SJCRH30 (cell line): Measurements from ENCODE around the gene FAM124A. TPM values are rescaled to one million over a fixed set of nuclear protein-coding genes. Genes with fewer than 3 reads are reported as not detected.
A peak's percentile ranks its signal among the peaks of the same experiment; 100 is the strongest.

Experiments used
- DNase-seq, 2 experiments: peaks; one replicate each; pipeline ENCODE4 v3.0.0-alpha.2; 2015 to 2020
- H3K27ac ChIP-seq: fragments of 250-450 bp; sonication (Bioruptor Pico); 2 replicates; pipeline ENCODE4 v1.5.1; 2020; ENCODE audit warnings: mild to moderate bottlenecking, moderate library complexity
- H3K27me3 ChIP-seq: fragments of 250-450 bp; sonication (Bioruptor Pico); 2 replicates; pipeline ENCODE4 v1.5.1; 2020; ENCODE audit warnings: mild to moderate bottlenecking, moderate library complexity
- H3K36me3 ChIP-seq: fragments of 250-450 bp; sonication (Bioruptor Pico); 2 replicates; pipeline ENCODE4 v1.5.1; 2020; ENCODE audit warnings: mild to moderate bottlenecking, moderate library complexity
- H3K4me1 ChIP-seq: fragments of 250-450 bp; sonication (Bioruptor Pico); 2 replicates; pipeline ENCODE4 v1.5.1; 2020; ENCODE audit warnings: mild to moderate bottlenecking, moderate library complexity
- H3K4me3 ChIP-seq: fragments of 250-450 bp; sonication (Bioruptor Pico); 2 replicates; pipeline ENCODE4 v1.5.1; 2020; ENCODE audit warnings: mild to moderate bottlenecking, moderate library complexity
- H3K9me3 ChIP-seq: fragments of 250-450 bp; sonication (Bioruptor Pico); replicated peaks from 2 replicates; pipeline ENCODE4 v1.5.1; 2020; ENCODE audit warnings: mild to moderate bottlenecking, moderate library complexity
- total RNA-seq: library from RNA; depleted of rRNA; stranded (reverse); fragments of >200 nt; shearing (Covaris generic); gene quantifications from 2 replicates; pipeline ENCODE4 v1.2.3, GENCODE V29; 2014

FAM124A gene
- total RNA-seq, 1 experiment from 2014 or later: 0.45 TPM

DNA sequence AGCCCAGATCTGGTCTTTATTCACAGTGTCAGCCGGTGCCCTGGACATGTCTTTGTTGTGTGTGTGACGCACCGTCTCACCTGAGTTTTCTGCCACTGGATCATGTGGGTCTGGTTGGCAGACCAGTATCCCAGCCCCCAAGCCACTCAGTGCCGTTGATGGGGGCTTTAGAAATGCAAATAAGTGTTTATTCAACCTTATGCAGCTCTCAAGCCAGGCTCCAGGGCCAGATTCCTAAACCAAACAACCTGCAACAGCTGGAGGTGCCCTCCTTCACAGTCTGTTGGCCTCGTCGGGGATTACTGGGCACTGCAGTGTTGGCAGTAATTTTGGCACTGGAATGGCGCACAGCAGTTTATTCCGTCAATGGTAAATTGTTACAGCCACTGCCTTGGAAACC, 21.6 kb downstream of the FAM124A start:
- Histone ChIP-seq H3K9me3 (no peaks in the 10 kb centered on the region), H3K27me3 (no peaks in the 10 kb centered on the region; the same call in 1 of the 2 replicates), H3K27ac (no peak overlapping the region), H3K4me3 (no peak overlapping the region), H3K36me3 (no peaks in the 10 kb centered on the region), H3K4me1 (no peaks in the 10 kb centered on the region)
- DNase-seq: no peak

DNA sequence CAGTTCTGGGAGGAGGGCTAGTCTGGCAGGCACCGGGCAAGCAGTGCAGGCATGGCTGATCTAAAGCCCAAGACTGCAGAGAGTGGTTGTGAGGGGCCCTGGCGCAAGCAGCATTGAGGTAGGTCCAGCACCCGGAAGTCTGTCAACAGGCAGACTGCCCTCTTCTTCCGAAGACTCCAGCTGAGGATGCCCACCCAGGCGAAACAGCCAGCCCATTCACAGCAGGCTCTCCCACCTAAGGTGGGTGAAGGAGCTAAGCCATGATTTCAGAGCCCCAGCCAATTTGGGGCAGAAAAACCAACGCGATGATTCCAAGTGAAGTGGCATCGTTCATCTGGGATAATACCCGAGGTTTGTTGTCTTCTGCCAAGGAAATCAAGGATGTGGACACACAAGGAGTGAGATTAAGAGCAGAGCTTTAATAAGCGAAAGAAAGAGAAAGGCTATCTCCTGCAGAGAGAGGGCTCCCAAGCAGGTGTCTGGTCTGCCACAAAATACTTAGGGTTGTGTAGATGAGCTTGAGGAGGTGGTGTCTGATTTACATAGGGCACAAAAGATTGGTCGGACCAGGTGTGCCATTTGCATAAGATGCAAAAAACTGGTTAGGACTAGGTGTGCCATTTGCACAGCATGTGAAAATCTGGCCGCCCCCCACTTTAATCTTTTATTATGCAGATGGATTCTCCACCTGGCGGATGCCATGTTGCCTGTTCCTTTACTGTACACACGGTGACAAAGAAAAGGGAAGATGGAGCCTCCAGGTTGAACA, 22.6 kb downstream of the FAM124A start:
- H3K36me3 ChIP-seq: no peaks in the 10 kb centered on the region
- H3K27me3 ChIP-seq: no peaks in the 10 kb centered on the region; the same call in 1 of the 2 replicates
- no peaks in the 10 kb centered on the region for H3K9me3 ChIP-seq
- no peak overlapping the region for H3K4me3 ChIP-seq
- H3K27ac ChIP-seq: no peak overlapping the region
- no peak for DNase-seq
- H3K4me1 ChIP-seq: no peaks in the 10 kb centered on the region

DNA sequence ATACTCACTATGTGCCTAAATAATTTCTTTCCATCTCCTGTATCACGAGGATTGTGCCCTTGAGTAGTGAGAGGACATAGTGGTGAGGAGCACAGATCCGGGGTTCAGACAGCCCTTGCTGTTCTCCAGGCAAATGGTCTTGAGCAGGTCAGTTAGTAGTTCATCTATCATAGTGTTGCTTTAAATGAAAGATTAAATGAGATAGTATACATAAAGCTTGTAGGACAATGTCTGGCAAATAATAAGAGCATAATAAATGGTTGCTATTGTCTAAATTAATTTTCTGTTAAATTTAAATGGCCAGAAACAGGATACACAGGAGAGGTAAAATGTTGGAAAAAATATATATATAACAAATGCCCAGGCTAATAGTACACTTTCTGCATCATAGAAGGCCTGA, 23.4 kb downstream of the FAM124A start:
- Histone ChIP-seq H3K4me1 (no peaks in the 10 kb centered on the region), H3K36me3 (no peaks in the 10 kb centered on the region), H3K27me3 (no peaks in the 10 kb centered on the region; the same call in 1 of the 2 replicates), H3K4me3 (no peak overlapping the region), H3K9me3 (no peaks in the 10 kb centered on the region), H3K27ac (no peak overlapping the region)
- DNase-seq: no peak

DNA sequence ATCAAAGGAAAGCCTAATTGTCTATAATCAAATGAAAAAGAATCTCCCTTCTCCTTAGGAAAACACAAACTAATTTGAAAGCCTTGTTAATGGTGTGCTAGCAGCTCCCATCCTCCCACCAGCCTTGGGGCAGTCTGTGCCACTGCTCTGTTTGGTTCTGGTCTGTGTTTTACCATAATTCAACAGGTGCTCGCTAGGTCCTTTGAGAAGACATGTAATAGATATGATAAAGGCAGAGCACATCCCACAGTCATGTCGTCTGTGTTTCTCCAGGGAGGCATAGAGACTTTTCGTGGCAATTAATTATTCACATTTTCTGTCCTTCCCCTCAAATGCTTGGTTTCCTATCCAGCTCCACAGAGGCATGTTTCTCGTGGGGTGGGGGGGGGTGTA, 23.8 kb downstream of the FAM124A start:
- Histone ChIP-seq H3K9me3 (no peaks in the 10 kb centered on the region), H3K4me3 (no peak overlapping the region), H3K36me3 (no peaks in the 10 kb centered on the region), H3K27ac (no peak overlapping the region), H3K27me3 (no peaks in the 10 kb centered on the region; the same call in 1 of the 2 replicates), H3K4me1 (no peaks in the 10 kb centered on the region)
- DNase-seq: no peak

DNA sequence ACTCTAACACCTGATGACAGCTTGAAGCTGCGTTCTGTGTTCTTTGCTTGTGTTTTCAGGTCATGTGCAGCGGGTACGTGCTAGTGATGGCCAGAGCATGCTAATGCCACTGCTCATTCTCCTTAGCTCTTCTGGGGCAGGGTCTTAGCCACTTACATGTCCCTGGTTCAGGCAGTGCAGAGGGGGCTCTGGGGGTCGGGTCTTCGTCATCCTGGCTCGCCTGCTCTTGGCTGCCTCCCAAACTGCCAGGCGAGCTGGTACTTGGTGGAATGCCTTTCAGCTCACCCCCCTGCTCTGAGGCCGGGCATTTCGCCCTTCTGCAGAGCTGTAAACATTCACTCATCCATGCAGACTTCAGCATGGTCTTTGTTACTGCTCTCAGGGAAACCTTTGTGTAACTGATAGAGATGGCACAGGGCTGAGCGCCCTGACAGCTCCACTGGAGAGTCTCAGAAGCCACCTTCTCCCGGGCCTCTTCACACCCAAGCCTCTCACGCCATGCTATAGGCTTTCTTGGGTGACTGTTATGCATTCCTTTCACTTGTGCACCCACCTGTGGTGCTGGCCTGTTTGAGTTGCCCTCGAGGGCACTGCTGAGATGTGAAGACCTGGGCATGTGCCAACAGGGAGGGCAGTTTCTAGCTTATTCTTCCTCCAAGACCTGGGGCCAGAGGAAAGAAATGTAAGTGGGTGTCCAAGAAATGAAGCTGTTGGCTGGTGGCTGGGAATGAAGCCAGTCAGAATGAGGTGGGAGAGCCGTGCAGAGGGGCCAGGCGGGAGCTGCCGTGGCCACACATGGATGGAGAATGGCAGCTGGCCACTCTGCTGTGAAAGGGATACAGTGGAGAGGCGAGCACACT, 24.4 kb downstream of the FAM124A start:
- H3K4me1 ChIP-seq: no peaks in the 10 kb centered on the region
- no peak for DNase-seq
- no peaks in the 10 kb centered on the region; the same call in 1 of the 2 replicates for H3K27me3 ChIP-seq
- no peak overlapping the region for H3K4me3 ChIP-seq
- no peaks in the 10 kb centered on the region for H3K36me3 ChIP-seq
- no peaks in the 10 kb centered on the region for H3K9me3 ChIP-seq
- no peak overlapping the region for H3K27ac ChIP-seq

DNA sequence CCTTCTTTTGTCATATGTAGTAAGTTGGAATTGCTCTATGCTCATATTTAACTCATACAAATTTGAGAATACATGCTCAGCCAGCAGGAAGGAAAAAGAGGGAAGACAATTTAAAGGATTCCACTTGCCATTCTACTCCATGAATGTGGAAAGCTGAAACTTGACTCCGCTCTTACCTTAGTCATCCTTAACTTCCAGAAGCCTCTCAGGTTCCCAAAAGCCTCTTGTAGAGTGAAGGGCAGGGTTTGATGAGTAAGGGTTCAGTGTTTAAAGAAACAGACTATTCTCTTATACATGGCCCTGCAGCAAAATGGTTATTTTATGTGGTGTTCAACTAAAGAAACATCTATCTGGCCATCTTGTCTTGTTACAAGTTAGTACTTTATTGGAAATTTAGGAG, 27.1 kb downstream of the FAM124A start:
- Histone ChIP-seq H3K27me3 (no peaks in the 10 kb centered on the region; the same call in 1 of the 2 replicates), H3K9me3 (no peaks in the 10 kb centered on the region), H3K4me3 (no peak overlapping the region), H3K4me1 (no peaks in the 10 kb centered on the region), H3K27ac (no peak overlapping the region), H3K36me3 (no peaks in the 10 kb centered on the region)
- DNase-seq: no peak

DNA sequence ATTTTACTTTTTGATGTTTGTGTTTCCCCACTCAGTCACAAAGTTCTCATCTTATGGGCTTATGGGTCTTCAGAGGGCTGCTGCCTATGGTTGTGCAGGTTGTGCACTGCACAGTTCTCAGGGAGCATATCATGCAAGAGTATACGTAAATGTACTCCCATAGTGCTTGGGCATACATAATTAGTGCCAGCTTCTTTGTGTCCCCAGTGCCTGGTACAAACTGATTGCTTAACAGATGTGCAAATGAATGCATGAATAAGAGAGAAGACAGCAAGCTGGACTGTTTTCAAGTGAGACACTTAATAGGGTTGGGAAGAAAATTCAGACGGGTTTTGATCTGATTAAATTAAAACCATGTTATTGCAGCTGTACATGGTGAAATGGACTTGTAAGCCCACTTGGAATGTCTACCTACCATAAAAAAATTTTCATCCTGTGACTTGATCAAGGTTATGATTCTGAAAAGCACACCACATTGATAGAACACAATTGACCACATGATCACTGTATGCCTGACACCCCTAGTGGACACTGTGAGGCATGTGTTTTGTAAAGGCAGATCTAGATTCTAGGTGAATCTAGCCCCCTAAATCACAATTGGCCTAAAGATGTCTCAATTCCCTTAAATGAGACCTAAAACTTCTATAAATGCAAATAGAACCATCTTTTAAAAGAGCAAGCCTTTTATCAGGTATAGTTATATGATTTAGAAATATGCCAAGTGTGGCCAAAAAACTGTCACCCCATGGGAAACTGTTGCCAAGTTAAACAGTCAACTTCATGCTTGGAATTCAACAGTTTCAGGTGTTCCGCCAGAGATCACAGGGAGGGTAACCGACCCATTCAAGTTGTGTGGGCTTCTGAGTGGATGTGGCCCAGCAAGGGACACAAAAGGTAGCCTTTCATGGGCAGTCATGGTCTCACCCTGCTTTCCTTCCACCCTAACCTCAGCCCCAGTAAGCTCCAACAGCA, 27.9 kb downstream of the FAM124A start:
- Histone ChIP-seq H3K27me3 (no peaks in the 10 kb centered on the region; the same call in 1 of the 2 replicates), H3K4me3 (no peak overlapping the region), H3K9me3 (no peaks in the 10 kb centered on the region), H3K27ac (no peak overlapping the region), H3K36me3 (no peaks in the 10 kb centered on the region), H3K4me1 (no peaks in the 10 kb centered on the region)
- no peak for DNase-seq

DNA sequence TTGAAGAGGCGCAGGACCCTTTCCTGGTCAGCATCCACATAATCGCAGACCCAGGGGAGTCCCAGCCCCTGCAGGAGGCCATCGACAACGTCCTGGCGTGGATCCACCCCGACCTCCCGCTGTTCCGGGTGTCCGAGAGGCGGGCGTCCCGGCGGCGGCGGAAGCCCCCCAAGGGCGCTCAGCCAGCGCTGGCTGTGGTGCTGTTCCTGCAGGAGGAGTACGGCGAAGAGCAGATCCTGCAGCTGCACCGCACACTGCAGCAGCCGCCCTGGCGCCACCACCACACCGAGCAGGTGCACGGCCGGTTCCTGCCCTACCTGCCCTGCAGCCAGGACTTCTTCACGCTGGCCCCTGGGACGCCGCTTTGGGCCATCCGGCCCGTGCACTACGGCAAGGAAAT, 29.3 kb downstream of the FAM124A start:
- H3K27me3 ChIP-seq: no peaks in the 10 kb centered on the region; the same call in 1 of the 2 replicates
- no peak for DNase-seq
- H3K36me3 ChIP-seq: no peaks in the 10 kb centered on the region
- no peaks in the 10 kb centered on the region for H3K4me1 ChIP-seq
- no peaks in the 10 kb centered on the region for H3K9me3 ChIP-seq
- no peak overlapping the region for H3K4me3 ChIP-seq
- H3K27ac ChIP-seq: no peak overlapping the region

DNA sequence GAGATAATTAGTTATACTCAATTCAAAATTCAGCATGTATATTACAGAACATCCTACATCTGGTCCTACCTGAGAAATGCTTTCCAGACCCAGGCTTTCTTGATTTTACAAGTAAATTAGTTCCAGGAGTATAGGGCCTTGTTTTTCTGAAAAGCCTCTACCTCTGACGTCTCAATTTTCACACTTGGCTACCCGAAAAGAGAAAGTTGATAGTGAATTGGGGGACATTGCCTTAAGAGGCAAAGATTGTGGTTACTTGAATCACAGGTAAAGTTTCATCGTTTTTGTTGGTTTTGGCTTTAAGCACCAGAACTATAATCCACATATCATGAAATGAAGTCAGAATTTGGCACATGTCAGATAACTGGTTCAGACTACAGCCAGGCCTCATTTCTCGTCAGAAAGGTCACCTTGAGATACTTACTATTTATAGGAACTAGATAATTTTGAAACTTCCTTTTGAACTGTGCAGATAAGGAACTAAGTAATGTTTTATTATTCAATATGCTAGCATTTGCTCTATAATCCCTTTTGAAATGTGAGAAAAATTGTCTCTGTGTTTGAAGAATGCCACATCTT, 30.8 kb downstream of the FAM124A start:
- Histone ChIP-seq H3K4me3 (no peak overlapping the region), H3K27me3 (no peaks in the 10 kb centered on the region), H3K4me1 (no peaks in the 10 kb centered on the region), H3K9me3 (no peaks in the 10 kb centered on the region), H3K27ac (no peak overlapping the region), H3K36me3 (no peaks in the 10 kb centered on the region)
- DNase-seq: no peak

DNA sequence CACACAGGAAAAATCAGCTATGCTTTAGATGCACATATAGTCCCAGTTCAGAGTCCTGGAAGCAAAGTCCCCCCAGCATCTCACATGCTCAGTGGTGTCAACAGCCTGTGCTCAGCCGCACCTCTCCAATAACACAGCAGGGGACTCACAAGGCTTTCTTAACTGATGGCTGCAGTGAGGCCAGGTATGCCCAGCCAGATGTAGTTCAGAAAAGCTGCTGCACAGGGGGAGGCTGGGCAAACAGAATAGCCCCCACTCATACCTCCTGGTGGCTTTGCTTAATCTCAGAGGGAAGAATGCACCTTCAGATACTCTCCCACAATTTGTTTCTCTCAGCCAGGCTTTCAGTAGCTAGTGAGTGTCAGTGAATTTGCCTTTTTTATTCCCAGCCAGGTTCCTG, 33.4 kb downstream of the FAM124A start:
- H3K27me3 ChIP-seq: no peaks in the 10 kb centered on the region
- no peak overlapping the region for H3K27ac ChIP-seq
- no peak overlapping the region for H3K4me3 ChIP-seq
- H3K9me3 ChIP-seq: no peaks in the 10 kb centered on the region
- no peak for DNase-seq
- H3K36me3 ChIP-seq: no peaks in the 10 kb centered on the region
- H3K4me1 ChIP-seq: no peaks in the 10 kb centered on the region

DNA sequence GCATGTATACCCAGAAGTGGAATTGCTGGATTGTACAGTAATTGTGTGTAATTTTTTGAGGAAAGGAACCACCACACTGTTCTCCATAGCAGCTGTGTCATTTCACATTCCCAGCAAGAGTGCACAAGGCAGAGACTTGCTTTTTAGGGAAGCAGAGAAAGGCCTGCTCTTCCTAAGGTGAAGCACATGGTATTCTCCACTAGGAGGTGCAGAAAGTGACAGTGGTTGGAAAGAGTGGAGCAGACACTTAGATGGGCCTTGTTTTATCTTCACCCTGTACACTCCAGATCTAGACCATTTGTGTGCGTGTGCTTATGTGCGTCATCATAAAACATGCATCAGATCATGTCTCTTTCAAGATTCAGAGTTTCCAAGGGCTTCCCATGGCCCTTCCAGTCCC, 35.0 kb downstream of the FAM124A start:
- no peak overlapping the region for H3K27ac ChIP-seq
- no peaks in the 10 kb centered on the region for H3K36me3 ChIP-seq
- no peaks in the 10 kb centered on the region for H3K9me3 ChIP-seq
- no peak for DNase-seq
- no peak overlapping the region for H3K4me3 ChIP-seq
- H3K4me1 ChIP-seq: no peaks in the 10 kb centered on the region
- no peaks in the 10 kb centered on the region for H3K27me3 ChIP-seq

DNA sequence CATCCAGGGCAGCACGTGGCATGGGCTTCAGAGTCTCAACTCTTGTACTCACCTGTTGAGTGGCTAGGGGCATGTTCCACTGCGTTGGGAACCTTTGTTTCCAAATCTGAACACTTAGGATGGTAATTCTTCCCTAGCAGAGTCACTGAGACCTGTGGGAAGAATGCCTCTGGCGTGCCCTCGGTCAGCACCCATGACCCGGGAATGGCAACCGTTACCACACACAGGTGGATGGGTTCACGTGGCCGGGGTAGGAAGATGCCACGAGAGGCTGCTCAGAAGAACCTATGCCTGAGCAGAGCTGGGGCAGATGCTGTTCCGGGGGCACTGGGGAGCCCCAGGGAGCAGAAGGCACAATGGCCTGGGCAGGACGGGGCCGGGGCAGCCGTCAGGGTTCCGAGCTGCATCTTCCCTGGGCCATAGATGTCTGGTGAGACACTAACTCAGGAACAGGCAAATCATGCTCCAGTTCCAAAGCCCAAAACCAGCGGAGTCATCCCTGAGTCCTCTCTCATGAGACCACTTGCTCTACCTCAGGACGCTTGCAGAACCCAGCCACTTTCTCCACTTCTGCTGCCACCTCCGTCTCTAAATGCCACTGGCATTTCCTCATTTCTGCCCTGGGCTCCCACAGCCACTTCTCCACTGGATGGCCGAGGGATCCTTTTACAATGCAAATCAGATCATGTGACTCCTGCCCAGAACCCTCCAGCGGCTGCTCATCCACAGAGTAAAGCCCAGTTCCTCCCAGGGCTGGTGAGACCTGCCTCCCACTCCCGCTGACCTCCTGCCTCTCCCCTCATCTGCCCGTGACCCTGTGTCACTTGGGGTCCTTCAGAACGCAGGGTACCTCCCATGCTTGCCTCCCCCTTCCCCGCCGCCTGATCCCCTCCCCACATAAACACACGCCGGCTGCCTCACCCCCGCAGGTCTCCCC, 36.7 kb downstream of the FAM124A start:
- no peaks in the 10 kb centered on the region for H3K4me1 ChIP-seq
- no peak overlapping the region for H3K4me3 ChIP-seq
- H3K36me3 ChIP-seq: no peaks in the 10 kb centered on the region
- H3K9me3 ChIP-seq: no peaks in the 10 kb centered on the region
- H3K27me3 ChIP-seq: no peaks in the 10 kb centered on the region
- H3K27ac ChIP-seq: no peak overlapping the region
- peak in 1 of 2 experiments; percentile 47 for DNase-seq

DNA sequence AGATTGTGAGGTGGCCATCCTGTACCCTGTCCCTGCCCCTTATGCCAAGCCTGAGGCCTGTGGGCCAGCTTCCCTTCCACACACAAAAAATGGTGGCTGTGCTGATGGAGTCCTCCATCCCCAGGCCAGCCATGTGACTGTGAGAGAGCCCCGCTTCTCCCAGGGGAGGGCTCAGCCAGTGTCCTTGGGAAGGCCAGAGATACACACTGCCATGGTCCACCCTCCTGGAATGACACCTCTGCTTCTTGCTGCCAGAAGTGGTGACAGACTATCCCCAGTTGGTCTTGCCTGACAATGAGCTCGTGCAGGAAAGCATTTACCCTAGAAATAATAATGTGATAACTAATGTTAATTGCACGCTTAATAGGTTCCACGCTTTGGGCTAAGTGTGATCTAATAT, 38.0 kb downstream of the FAM124A start:
- DNase-seq: no peak
- no peaks in the 10 kb centered on the region for H3K27me3 ChIP-seq
- no peaks in the 10 kb centered on the region for H3K4me1 ChIP-seq
- no peak overlapping the region for H3K4me3 ChIP-seq
- no peak overlapping the region for H3K27ac ChIP-seq
- no peaks in the 10 kb centered on the region for H3K36me3 ChIP-seq
- H3K9me3 ChIP-seq: no peaks in the 10 kb centered on the region
